Esophagus muscularis mucosa (tissue), 3 donors: ENCODE measurements around the gene NUF2.

Source experiments
- CTCF ChIP-seq, 3 experiments: fragments of 200-600 bp in 2 of 3; fragments of 450-650 bp in 1 of 3; sonication (generic) in 2 of 3; IDR thresholded peaks; one replicate each; pipeline ENCODE4 v1.5.1; 2017 to 2019; ENCODE audit warnings: antibody characterized with exemption in 3 of 3, mild to moderate bottlenecking in 2 of 3, moderate library complexity in 1 of 3
- POLR2AphosphoS5 ChIP-seq, 2 donors: sonication (generic); formaldehyde crosslinking; IDR thresholded peaks; one replicate each; pipeline ENCODE4 v1.6.1; 2017; ENCODE audit warnings: antibody characterized with exemption in 2 of 2

- TF ChIP-seq POLR2AphosphoS5 (IDR thresholded peaks at IDR 0.05): no peak
- TF ChIP-seq CTCF (IDR thresholded peaks at IDR 0.05): no peak
Observed at GRCh38 chr1:163308811-163309210, 12.9 kb upstream of the NUF2 start.
